ENCODE measurements around the gene RASGRF1.
"Not testable (repeated sequence)": the region's sequence is repeated elsewhere in the genome, so short reads cannot be mapped to it uniquely, and the experiment has no call there.

Gene RASGRF1

GRCh38 chr15:79002581-79002980 lies 88.0 kb downstream of the RASGRF1 start:
- DNase-seq: no peak

GRCh38 chr15:78999636-79000035 lies 90.9 kb downstream of the RASGRF1 start:
- no peak for DNase-seq

- DNase-seq: no peak
Measured at GRCh38 chr15:78998526-78998925, 92.1 kb downstream of the RASGRF1 start.

GRCh38 chr15:78997981-78998499 lies 92.5 kb downstream of the RASGRF1 start:
- DNase-seq: no peak

- no peak for DNase-seq
Measured at GRCh38 chr15:78996894-78997275, 93.7 kb downstream of the RASGRF1 start.

GRCh38 chr15:78995921-78996893 lies 94.4 kb downstream of the RASGRF1 start:
- DNase-seq: no peak

GRCh38 chr15:78995161-78995560 lies 95.4 kb downstream of the RASGRF1 start:
- not testable (repeated sequence) for DNase-seq

- DNase-seq: no peak
Measured at GRCh38 chr15:78993931-78994530, 96.5 kb downstream of the RASGRF1 start.

- DNase-seq: no peak
Measured at GRCh38 chr15:78993257-78993930, 97.2 kb downstream of the RASGRF1 start.

GRCh38 chr15:78992416-78993256 lies 97.9 kb downstream of the RASGRF1 start:
- DNase-seq: no peak

GRCh38 chr15:78991879-78992278 lies 98.7 kb downstream of the RASGRF1 start:
- no peak for DNase-seq

- no peak for DNase-seq
Measured at GRCh38 chr15:78991476-78991875, 99.1 kb downstream of the RASGRF1 start.

GRCh38 chr15:78990278-78990677 lies 100.3 kb downstream of the RASGRF1 start:
- no peak for DNase-seq

GRCh38 chr15:78989701-78990240 lies 100.8 kb downstream of the RASGRF1 start:
- DNase-seq: no peak

GRCh38 chr15:78988361-78988911 lies 102.1 kb downstream of the RASGRF1 start:
- peak in 1 of 2 donors; percentile 71 for DNase-seq

GRCh38 chr15:78987556-78988360 lies 102.8 kb downstream of the RASGRF1 start:
- no peak for DNase-seq

GRCh38 chr15:78985859-78986475 lies 104.6 kb downstream of the RASGRF1 start:
- DNase-seq: no peak

- DNase-seq: no peak
Measured at GRCh38 chr15:78984041-78984440, 106.5 kb downstream of the RASGRF1 start.

- DNase-seq: no peak
Measured at GRCh38 chr15:78983146-78983918, 107.2 kb downstream of the RASGRF1 start.

GRCh38 chr15:78982736-78983135 lies 107.8 kb downstream of the RASGRF1 start:
- no peak for DNase-seq
